Endothelial cell (in vitro differentiated cells): ENCODE results near the gene PTPRM. TPM values are rescaled to one million over a fixed set of nuclear protein-coding genes. Genes with fewer than 3 reads are reported as not detected.
A peak's percentile ranks its signal among the peaks of the same experiment; 100 is the strongest.
"Not testable (repeated sequence)": the region's sequence is repeated elsewhere in the genome, so short reads cannot be mapped to it uniquely, and the experiment has no call there.

ENCODE experiments used
- DNase-seq: peaks from one replicate; pipeline ENCODE4 v3.0.0; 2021; ENCODE audit warnings: low spot score
- H3K27ac Mint-ChIP-seq: one replicate; pipeline ENCODE4 v1.8.0; 2021; ENCODE audit warnings: mixed read lengths, inconsistent platforms; ENCODE audit not compliant: unreplicated experiment
- H3K27me3 Mint-ChIP-seq: one replicate; pipeline ENCODE4 v1.8.0; 2021; ENCODE audit warnings: mild to moderate bottlenecking, moderate library complexity, mixed read lengths, inconsistent platforms; ENCODE audit not compliant: unreplicated experiment
- H3K36me3 Mint-ChIP-seq: one replicate; pipeline ENCODE4 v1.8.0; 2021; ENCODE audit warnings: mild to moderate bottlenecking, low read depth, mixed read lengths, inconsistent platforms; ENCODE audit not compliant: unreplicated experiment
- H3K4me1 Mint-ChIP-seq: one replicate; pipeline ENCODE4 v1.8.0; 2021; ENCODE audit warnings: mild to moderate bottlenecking, mixed read lengths, inconsistent platforms; ENCODE audit not compliant: unreplicated experiment
- H3K4me3 Mint-ChIP-seq: one replicate; pipeline ENCODE4 v1.8.0; 2021; ENCODE audit warnings: mild to moderate bottlenecking, mixed read lengths, inconsistent platforms; ENCODE audit not compliant: unreplicated experiment
- H3K9me3 Mint-ChIP-seq: one replicate; pipeline ENCODE4 v1.8.0; 2021; ENCODE audit warnings: mixed read lengths, inconsistent platforms; ENCODE audit not compliant: unreplicated experiment
- CTCF ChIP-seq: fragments of 200-600 bp; sonication (generic); IDR thresholded peaks from one replicate; pipeline ENCODE4 v1.5.0; 2021; ENCODE audit warnings: antibody characterized with exemption; ENCODE audit not compliant: unreplicated experiment
- total RNA-seq: library from RNA; stranded (reverse); fragmentation: NEBNext Ultra II Directional; extraction: Animal tissue kit (Norgen Biotek cat#: 25700); gene quantifications from one replicate; pipeline ENCODE4 v1.2.1, GENCODE V29; 2021; ENCODE audit not compliant: unreplicated experiment

Gene PTPRM
- total RNA-seq, 1 donor from 2014 or later = 284 TPM

GRCh38 chr18:8052237-8052701, 485.2 kb downstream of the PTPRM start:
- Mint-ChIP-seq H3K27ac (no peak overlapping the region), H3K27me3 (no peaks in the 10 kb centered on the region), H3K9me3 (no peaks in the 10 kb centered on the region), H3K36me3 (no peaks in the 10 kb centered on the region), H3K4me1 (peaks cover 11% of the 10 kb centered on the region), H3K4me3 (no peak overlapping the region)
- no peak for DNase-seq
- TF ChIP-seq CTCF = no peak

DNA sequence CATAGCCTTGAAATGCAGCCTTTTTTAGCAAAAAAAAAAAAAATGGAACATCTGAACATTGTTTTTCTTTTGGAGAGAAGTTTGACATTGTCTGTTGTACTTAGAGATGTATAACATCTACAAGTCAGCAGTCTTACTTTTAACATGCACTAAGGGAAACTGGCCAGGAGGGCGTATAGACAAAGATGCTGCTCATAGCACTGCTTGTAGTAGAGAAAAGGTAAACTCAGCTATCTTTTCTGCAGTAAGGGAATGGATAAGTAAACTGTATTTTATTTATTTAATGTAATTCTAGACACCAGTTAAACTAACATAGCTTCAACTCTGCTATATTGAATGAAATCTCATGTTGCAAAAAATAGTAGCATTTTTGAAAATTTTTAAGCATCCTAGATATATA, 489.6 kb downstream of the PTPRM start:
- no peak overlapping the region for H3K27ac Mint-ChIP-seq
- TF ChIP-seq CTCF = no peak
- H3K9me3 Mint-ChIP-seq = no peaks in the 10 kb centered on the region
- no peaks in the 10 kb centered on the region for H3K36me3 Mint-ChIP-seq
- no peaks in the 10 kb centered on the region for H3K27me3 Mint-ChIP-seq
- H3K4me3 Mint-ChIP-seq = no peak overlapping the region
- H3K4me1 Mint-ChIP-seq = no peaks in the 10 kb centered on the region
- no peak for DNase-seq

GRCh38 chr18:8063152-8063551, 496.0 kb downstream of the PTPRM start:
- H3K27me3 Mint-ChIP-seq, DNase-seq, H3K36me3 Mint-ChIP-seq, H3K4me1 Mint-ChIP-seq, H3K9me3 Mint-ChIP-seq: not testable (repeated sequence)
- Mint-ChIP-seq H3K4me3 (peak overlapping the region; percentile 80), H3K27ac (peak overlapping the region; percentile 49)

DNA sequence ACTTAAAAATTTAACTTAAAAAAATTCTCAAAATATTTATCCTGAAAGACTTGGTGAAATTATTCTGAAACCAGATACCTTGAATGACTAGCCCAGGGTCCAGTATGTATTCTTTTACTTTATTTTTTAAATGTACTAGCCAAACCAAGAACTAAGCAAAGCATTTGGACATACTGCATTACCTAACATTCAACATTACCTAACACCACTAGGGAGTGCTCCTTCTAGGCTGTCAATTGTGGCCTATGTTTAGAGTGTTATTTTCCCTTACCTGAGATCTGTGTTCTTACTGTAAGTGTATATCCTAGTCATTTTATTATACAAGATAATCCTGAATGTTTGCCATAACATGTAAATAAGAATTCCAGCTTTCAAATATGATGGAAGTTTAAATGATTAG, 496.6 kb downstream of the PTPRM start:
- peaks cover 3% of the 10 kb centered on the region for H3K27me3 Mint-ChIP-seq
- H3K4me1 Mint-ChIP-seq = peaks cover 10% of the 10 kb centered on the region
- DNase-seq = no peak
- H3K27ac Mint-ChIP-seq = peak overlapping the region; percentile 49
- H3K36me3 Mint-ChIP-seq = no peaks in the 10 kb centered on the region
- TF ChIP-seq CTCF = no peak
- H3K9me3 Mint-ChIP-seq = no peaks in the 10 kb centered on the region
- no peak overlapping the region for H3K4me3 Mint-ChIP-seq

DNA sequence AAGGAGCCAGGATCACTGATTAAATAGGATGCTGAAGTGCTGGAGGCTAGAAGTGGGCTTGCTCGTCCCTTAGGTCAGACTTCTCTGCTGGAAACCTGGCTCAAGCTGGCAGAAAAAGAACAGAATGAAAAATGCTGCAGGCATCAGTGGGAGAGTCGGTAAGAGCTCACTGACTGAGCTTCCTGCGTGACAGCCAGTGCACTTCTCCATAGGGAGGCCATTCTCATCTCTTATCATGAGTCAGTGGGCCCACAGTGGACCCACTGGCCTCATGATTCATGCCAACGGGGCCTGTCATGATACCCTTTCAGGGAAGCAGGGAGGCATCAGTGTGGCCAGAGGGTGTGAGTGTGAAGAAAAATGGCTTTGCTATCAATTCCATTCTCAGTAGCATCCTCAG, 498.2 kb downstream of the PTPRM start:
- Mint-ChIP-seq H3K36me3 (peaks cover 5% of the 10 kb centered on the region), H3K9me3 (no peaks in the 10 kb centered on the region), H3K4me1 (peaks cover 10% of the 10 kb centered on the region), H3K27ac (no peak overlapping the region), H3K4me3 (no peak overlapping the region), H3K27me3 (peaks cover 3% of the 10 kb centered on the region)
- DNase-seq = no peak
- no peak for TF ChIP-seq CTCF

- TF ChIP-seq CTCF = no peak
- no peaks in the 10 kb centered on the region for H3K9me3 Mint-ChIP-seq
- H3K27ac Mint-ChIP-seq = no peak overlapping the region
- peaks cover 3% of the 10 kb centered on the region for H3K27me3 Mint-ChIP-seq
- no peak for DNase-seq
- no peak overlapping the region for H3K4me3 Mint-ChIP-seq
- peaks cover 5% of the 10 kb centered on the region for H3K36me3 Mint-ChIP-seq
- H3K4me1 Mint-ChIP-seq = peaks cover 10% of the 10 kb centered on the region
These were observed 498.7 kb downstream of the PTPRM start for GRCh38 chr18:8065773-8066172.
